HCT116 (cell line): ENCODE data around the gene TMUB1. TPM values are rescaled to one million over a fixed set of nuclear protein-coding genes. Genes with fewer than 3 reads are reported as not detected.

Experiments
- ATAC-seq: fragments of 200-7000 bp; cut with Tn5 transposase; 2 replicates; pipeline ENCODE4 v1.9.1; 2020; ENCODE audit warnings: mild to moderate bottlenecking, moderate library complexity
- BruUV-seq: library from RNA; stranded (reverse); fragments of 400-500 nt; replicated peaks from 2 replicates; lab custom pipeline; 2021; lab: Mats Ljungman, UMichigan
- CTCF ChIA-PET: fragments of 300-600 bp; sonication (Branson Sonifier 250); formaldehyde crosslinking; loops from one replicate; lab custom pipeline; 2021; ENCODE audit warnings: antibody characterized with exemption; lab: Charles Lee
- POLR2A ChIA-PET: fragments of 300-600, 350-600 bp; sonication (Branson Sonifier 250); formaldehyde crosslinking; loops from one replicate; lab custom pipeline; 2021; ENCODE audit warnings: antibody characterized with exemption; lab: Charles Lee
- RAD21 ChIA-PET, 2 experiments: fragments of 300-600 bp; sonication (Branson Sonifier 250); formaldehyde crosslinking; loops; one replicate each; lab custom pipeline; 2023; ENCODE audit warnings: low total read pairs in 2 of 2; ENCODE audit not compliant: uncharacterized antibody in 2 of 2, unreplicated experiment in 2 of 2, low non-redundant PET in 1 of 2; lab: Charles Lee
- DNase-seq: peaks from one replicate; pipeline ENCODE4 v3.0.0-alpha.2; 2010; ENCODE audit warnings: low read depth, low spot score
- H2AFZ ChIP-seq: fragments of 200-600 bp; shearing (Covaris generic), sonication (generic); 2 replicates; pipeline ENCODE4 v1.6.1; 2017; ENCODE audit warnings: low read depth, mixed run types, mixed read lengths, antibody characterized with exemption, low read length; ENCODE audit not compliant: poor library complexity, severe bottlenecking
- H3K27ac ChIP-seq: 2 replicates; pipeline ENCODE4 v1.5.1; 2012; ENCODE audit warnings: low read depth, low read length
- H3K27me3 ChIP-seq: fragments of 200-600 bp; sonication (generic); 2 replicates; pipeline ENCODE4 v1.6.1; 2016; ENCODE audit warnings: mixed run types, low read length, mixed read lengths; ENCODE audit not compliant: insufficient read depth
- H3K36me3 ChIP-seq, 2 experiments: fragments of 200-500 bp in 1 of 2; fragments of 200-600 bp in 1 of 2; sonication (Bioruptor generic) in 1 of 2; sonication (generic) in 1 of 2; 2 replicates each; pipeline versions ENCODE4 v1.5.1 to v1.6.1; 2014 to 2016; ENCODE audit warnings: low read length in 2 of 2, inconsistent platforms in 1 of 2, mixed read lengths in 1 of 2, mixed run types in 1 of 2; ENCODE audit not compliant: insufficient read depth in 2 of 2, control insufficient read depth in 1 of 2
- H3K4me1 ChIP-seq, 2 experiments: fragments of 200-600 bp in 1 of 2; sonication (generic) in 1 of 2; 2 replicates each; pipeline versions ENCODE4 v1.5.1 to v1.6.1; 2012 to 2017; ENCODE audit warnings: low read length in 2 of 2, inconsistent platforms in 1 of 2, mild to moderate bottlenecking in 1 of 2, mixed read lengths in 1 of 2, mixed run types in 1 of 2, moderate library complexity in 1 of 2; ENCODE audit not compliant: insufficient read depth in 2 of 2, control insufficient read depth in 1 of 2
- H3K4me2 ChIP-seq: fragments of 200-600 bp; sonication (generic); 2 replicates; pipeline ENCODE4 v1.6.1; 2017; ENCODE audit warnings: mixed run types, low read length, mixed read lengths
- H3K4me3 ChIP-seq, 2 experiments: fragments of 200-600 bp in 1 of 2; sonication (generic) in 1 of 2; replicated peaks in 1 of 2; 2 replicates each; pipeline ENCODE4 v1.5.1; 2011 to 2016; ENCODE audit warnings: low read length in 2 of 2, control low read depth in 1 of 2, low read depth in 1 of 2, mild to moderate bottlenecking in 1 of 2, mixed read lengths in 1 of 2, mixed run types in 1 of 2
- H3K79me2 ChIP-seq: fragments of 200-600 bp; sonication (generic); 2 replicates; pipeline ENCODE4 v1.6.1; 2017; ENCODE audit warnings: mild to moderate bottlenecking, mixed run types, low read length, moderate library complexity, mixed read lengths; ENCODE audit not compliant: insufficient read depth
- H3K9ac ChIP-seq: fragments of 200-600 bp; sonication (generic); 2 replicates; pipeline ENCODE4 v1.6.1; 2016; ENCODE audit warnings: low read length, mixed read lengths
- H3K9me2 ChIP-seq: fragments of 200-600 bp; sonication (generic), shearing (Covaris generic); 2 replicates; pipeline ENCODE4 v1.6.1; 2017; ENCODE audit warnings: mixed run types, mild to moderate bottlenecking, moderate library complexity; ENCODE audit not compliant: insufficient read depth
- H3K9me3 ChIP-seq, 2 experiments: fragments of 200-500 bp in 1 of 2; fragments of 200-600 bp in 1 of 2; sonication (Bioruptor generic) in 1 of 2; sonication (generic) in 1 of 2; 2 replicates each; pipeline ENCODE4 v1.6.1; 2014 to 2017; ENCODE audit warnings: low read length in 2 of 2, mixed read lengths in 2 of 2, inconsistent platforms in 1 of 2, low read depth in 1 of 2, mild to moderate bottlenecking in 1 of 2, mixed run types in 1 of 2, moderate library complexity in 1 of 2; ENCODE audit not compliant: control insufficient read depth in 1 of 2, insufficient read depth in 1 of 2
- H4K20me1 ChIP-seq: fragments of 200-600 bp; sonication (generic), shearing (Covaris generic); 2 replicates; pipeline ENCODE4 v1.6.1; 2017; ENCODE audit warnings: mixed run types, mild to moderate bottlenecking, moderate library complexity; ENCODE audit not compliant: insufficient read depth
- MAX ChIP-seq: IDR thresholded peaks from 2 replicates; pipeline ENCODE4 v1.6.1; 2012
- REST ChIP-seq: IDR thresholded peaks from 2 replicates; pipeline ENCODE4 v1.6.1; 2012; ENCODE audit warnings: low read depth
- TCF7L2 ChIP-seq: IDR thresholded peaks from 2 replicates; pipeline ENCODE4 v1.7.0; 2011; ENCODE audit warnings: borderline replicate concordance, inconsistent platforms; ENCODE audit not compliant: insufficient read depth, insufficient read length; ENCODE audit errors: extremely low read depth
- ZBTB33 ChIP-seq: IDR thresholded peaks from 2 replicates; pipeline ENCODE4 v1.6.1; 2011; ENCODE audit warnings: mild to moderate bottlenecking, low read length, moderate library complexity; ENCODE audit not compliant: insufficient replicate concordance; ENCODE audit errors: extremely low read depth
- intact Hi-C: fragments of 100-400 bp; cut with micrococcal nuclease; formaldehyde crosslinking; loops from 2 replicates; pipeline ENCODE4 v1.10.0; 2022
- total RNA-seq: library from RNA; stranded (reverse); gene quantifications from one replicate; pipeline ENCODE4 v1.2.1, GENCODE V29; 2021; ENCODE audit not compliant: unreplicated experiment

Gene TMUB1
- total RNA-seq, 1 experiment from 2014 or later = 75.8 TPM

- TF ChIP-seq ZBTB33 = no peak
- TF ChIP-seq, all 23 proteins: peak for 0
Measured at GRCh38 chr7:151101621-151102396, 18.5 kb upstream of the TMUB1 start (continued).

- Histone ChIP-seq H3K36me3 (peaks cover 0 to 2% of the 10 kb centered on the region in 2 experiments; a peak in 1 of 4 replicates), H3K4me3 (no peak overlapping the region), H4K20me1 (no peaks in the 10 kb centered on the region), H3K9me2 (no peaks in the 10 kb centered on the region), H2AFZ (no peak overlapping the region), H3K27ac (no peak overlapping the region), H3K9me3 (no peaks in the 10 kb centered on the region), H3K27me3 (no peaks in the 10 kb centered on the region), H3K4me1 (no peaks in the 10 kb centered on the region), H3K79me2 (peaks cover 92% of the 10 kb centered on the region), H3K9ac (no peak overlapping the region), H3K4me2 (no peak overlapping the region)
- BruUV-seq = no TSS peak
- ATAC-seq = no peak
- ChIA-PET POLR2A (no interaction called here), RAD21 (no interaction called here), CTCF (no interaction called here)
- no peak for DNase-seq
- intact Hi-C loops = no loop called here
- TF ChIP-seq REST (no peak), MAX (no peak), TCF7L2 (no peak)
Measured at GRCh38 chr7:151100921-151101320, 17.6 kb upstream of the TMUB1 start.
